Measurements from ENCODE around the gene PCDHB1. TPM values are rescaled to one million over a fixed set of nuclear protein-coding genes. Genes with fewer than 3 reads are reported as not detected.

Gene PCDHB1
- total and polyA plus RNA-seq, 9 of the 15 experiments (the other 6 are each of a cell fraction or from before 2014, with no cell fraction given), result not detected

- no peak overlapping the region for H3K27ac ChIP-seq (ENCODE audit: extremely low read depth, low read depth, low read length)
- no peak for ATAC-seq
- H3K36me3 ChIP-seq (ENCODE audit: control insufficient read depth, insufficient read depth, low read length), result no peaks in the 10 kb centered on the region
- H3K4me1 ChIP-seq (replicated peaks in 1 of 2; ENCODE audit: control insufficient read depth in 2 of 2, insufficient read depth in 2 of 2, low read length in 2 of 2), result no peaks in the 10 kb centered on the region
- in situ Hi-C loops (cut with MboI) (no loop called here), intact Hi-C loops (cut with micrococcal nuclease) (loop anchor here (1.0 to 5.0 kb wide), 3 partner anchors 174 to 255 kb away; partner anchors contain the start of genes PCDHA1, PCDHA11 and PCDHA6)
- ChIA-PET CTCF (ENCODE audit: low intra/inter-chr PET ratio) (interaction anchor here (0.8 to 1.0 kb wide), 2 partner anchors 183 to 201 kb away, joined by 3 read pairs; no protein-coding TSS in a partner anchor), POLR2A (interaction anchor here (1.0 kb wide), 1 partner anchor 147 kb away, joined by 3 read pairs; no protein-coding TSS in a partner anchor)
- no peaks in the 10 kb centered on the region for H3K27me3 ChIP-seq (ENCODE audit: control insufficient read depth in 2 of 2, insufficient read depth in 2 of 2, low read length in 2 of 2)
- H3K9me1 ChIP-seq (ENCODE audit: control insufficient read depth, insufficient read depth, low read length), result no peaks in the 10 kb centered on the region
- no peak overlapping the region for H3K4me3 ChIP-seq
- no peaks in the 10 kb centered on the region for H4K20me1 ChIP-seq (replicated peaks; ENCODE audit: control insufficient read depth, insufficient read depth, low read length)
- H2AFZ ChIP-seq (ENCODE audit: low read depth, low read length), result no peak overlapping the region
- no peaks in the 10 kb centered on the region for H3K79me2 ChIP-seq (ENCODE audit: control insufficient read depth, insufficient read depth, low read length)
- WGBS (ENCODE audit: insufficient coverage, low coverage, missing lambda C conversion rate), result 2% methylated on average over 4 of the region's 4 CpGs
- no peak overlapping the region for H3K4me2 ChIP-seq (ENCODE audit: insufficient read depth, low read length)
- no peak for FAIRE-seq
- TF ChIP-seq SAFB2 (IDR thresholded peaks at IDR 0.05; ENCODE audit: borderline replicate concordance, low read depth, low read length, severe bottlenecking) (no peak), TRIM28 (IDR thresholded peaks at IDR 0.05) (no peak), CHD4 (IDR thresholded peaks at IDR 0.05; ENCODE audit: insufficient read depth, insufficient replicate concordance, low read depth, low read length, poor library complexity, severe bottlenecking) (no peak), TCF15 (CRISPR knock-in tag; IDR thresholded peaks at IDR 0.05) (no peak), ZNF175 (CRISPR knock-in tag; IDR thresholded peaks at IDR 0.05; ENCODE audit: low read depth) (no peak), MBD2 (IDR thresholded peaks at IDR 0.05; ENCODE audit: borderline replicate concordance, low read depth) (no peak), ARID3B (CRISPR knock-in tag; IDR thresholded peaks at IDR 0.05; ENCODE audit: borderline replicate concordance) (no peak), HNRNPUL1 (IDR thresholded peaks at IDR 0.05; ENCODE audit: low read length) (no peak), RCOR1 (IDR thresholded peaks at IDR 0.05; ENCODE audit: borderline replicate concordance in 1 of 2, low read depth in 2 of 2, low read length in 2 of 2) (no peak), HIVEP1 (CRISPR knock-in tag; IDR thresholded peaks at IDR 0.05) (no peak), MTF1 (CRISPR knock-in tag; IDR thresholded peaks at IDR 0.05; ENCODE audit: borderline replicate concordance) (no peak), LCOR (CRISPR knock-in tag; IDR thresholded peaks at IDR 0.05) (no peak), BCLAF1 (IDR thresholded peaks at IDR 0.05; ENCODE audit: borderline replicate concordance in 1 of 2, control insufficient read depth in 1 of 2, low read depth in 2 of 2, low read length in 1 of 2) (no peak), ZNF586 (CRISPR knock-in tag; conservative IDR thresholded peaks at IDR 0.05) (no peak)
- BruUV-seq (replicated peaks), result no TSS peak
- peaks cover 5% of the 10 kb centered on the region for H3K9me3 ChIP-seq (replicated peaks; ENCODE audit: control insufficient read depth, insufficient read depth, low read depth, low read length)
- H3K9ac ChIP-seq (ENCODE audit: insufficient read depth in 1 of 2, low read depth in 2 of 2, low read length in 2 of 2), result no peak overlapping the region
- DNase-seq (ENCODE audit: extremely low read depth in 1 of 4, low spot score in 3 of 4), result no peak
Measured at GRCh38 chr5:141041427-141041785, 9.8 kb upstream of the PCDHB1 start.

All from K562 (cell line).